RCC 7860 (cell line): Measurements from ENCODE around the gene PPP1CC.
"Not testable (repeated sequence)": the region's sequence is repeated elsewhere in the genome, so short reads cannot be mapped to it uniquely, and the experiment has no call there.

ENCODE experiments used
- DNase-seq: peaks from one replicate; pipeline ENCODE4 v3.0.0-alpha.2; 2015; ENCODE audit warnings: low spot score
- FAIRE-seq: peaks from 2 replicates; lab custom pipeline; 2012; peaks lifted over from hg19 to GRCh38; lab: Jason Lieb, UNC

Gene PPP1CC

DNA sequence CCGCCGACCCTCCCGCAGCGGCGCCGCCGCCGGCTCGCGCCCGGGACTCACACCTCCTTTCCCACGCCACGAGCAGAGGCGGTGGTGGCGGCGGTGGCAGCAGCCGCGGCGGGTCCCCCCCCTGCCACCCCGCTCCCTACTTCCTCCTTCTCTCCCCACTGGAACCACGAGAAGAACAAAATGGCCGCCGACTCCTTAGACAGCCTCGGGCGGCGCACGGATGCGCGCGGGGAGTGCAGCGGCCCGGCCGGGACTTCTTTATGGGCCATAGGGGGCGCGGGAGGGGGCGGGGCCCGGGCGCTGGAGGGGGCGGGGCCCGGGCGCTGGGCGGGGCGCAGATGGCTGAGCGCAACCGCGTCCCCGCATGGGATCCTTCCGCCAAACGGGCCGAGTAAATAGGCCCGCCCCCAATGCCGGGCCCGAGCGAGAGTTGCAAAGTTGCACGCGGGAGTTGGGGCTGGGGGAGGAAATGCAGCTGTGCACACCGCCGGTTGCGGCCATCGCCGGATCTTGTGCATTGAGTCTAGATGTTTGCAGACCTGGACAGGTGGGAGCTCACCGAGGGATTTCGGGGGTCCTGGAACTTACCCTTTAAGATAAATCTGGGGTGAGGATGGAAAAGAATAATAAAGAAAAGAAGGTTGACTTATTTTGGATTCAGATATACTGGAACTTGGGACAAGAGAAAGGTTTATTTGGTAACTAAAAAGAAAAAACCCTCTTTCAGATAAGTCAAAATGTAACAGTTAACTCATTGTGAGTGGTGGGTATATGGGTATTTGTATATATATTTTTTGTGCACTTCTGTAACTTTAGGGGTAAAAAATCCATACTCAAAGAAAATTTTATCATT, at the start of gene PPP1CC:
Gene PPP1CC (minus strand): TSS at position 174 of the 853 bp plus-strand sequence. CDS start 184 bp downstream, outside the sequence.
- peak; percentile 79 for DNase-seq
- no peak for FAIRE-seq

DNA sequence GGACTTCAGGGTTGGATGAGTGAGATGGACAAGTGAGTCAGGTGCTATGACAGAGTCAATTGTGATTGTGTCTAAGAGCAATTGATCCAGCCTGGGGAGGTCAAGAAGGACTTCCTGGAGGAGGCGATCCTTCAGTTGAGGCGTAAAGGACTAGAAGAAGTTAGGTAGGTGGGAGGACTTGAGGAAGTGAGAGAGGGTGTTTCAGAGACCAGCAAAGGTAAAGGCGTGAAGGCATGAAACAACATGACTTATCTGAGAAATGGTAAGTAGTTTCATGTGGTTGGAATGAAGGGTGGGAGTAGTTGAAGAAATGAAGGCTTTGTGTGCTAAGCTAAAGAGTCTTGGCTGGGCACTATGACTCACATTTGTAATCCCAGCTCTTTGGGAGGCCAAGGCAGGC, 48.9 kb upstream of the PPP1CC start:
- FAIRE-seq, result no peak
- DNase-seq, result no peak

DNA sequence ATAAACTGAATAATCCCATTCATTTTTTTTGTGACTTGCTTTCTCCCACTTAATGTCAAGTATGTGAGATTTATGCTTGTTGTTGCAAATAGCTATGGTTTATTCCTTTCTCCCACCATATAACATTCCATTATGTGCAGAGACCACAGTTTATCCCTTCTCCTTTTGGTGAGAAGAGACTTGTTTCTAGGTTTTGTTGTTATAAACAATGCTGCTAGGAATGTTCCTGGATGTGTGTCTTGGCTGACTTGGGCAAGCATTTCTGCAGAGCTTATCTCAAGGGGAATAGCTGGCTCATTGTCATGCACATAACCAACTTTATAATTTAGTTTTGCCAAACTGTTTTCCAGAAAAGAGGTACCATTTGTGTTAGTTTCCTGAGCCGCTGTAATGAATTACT, 47.6 kb upstream of the PPP1CC start:
- no peak for FAIRE-seq
- no peak for DNase-seq

DNA sequence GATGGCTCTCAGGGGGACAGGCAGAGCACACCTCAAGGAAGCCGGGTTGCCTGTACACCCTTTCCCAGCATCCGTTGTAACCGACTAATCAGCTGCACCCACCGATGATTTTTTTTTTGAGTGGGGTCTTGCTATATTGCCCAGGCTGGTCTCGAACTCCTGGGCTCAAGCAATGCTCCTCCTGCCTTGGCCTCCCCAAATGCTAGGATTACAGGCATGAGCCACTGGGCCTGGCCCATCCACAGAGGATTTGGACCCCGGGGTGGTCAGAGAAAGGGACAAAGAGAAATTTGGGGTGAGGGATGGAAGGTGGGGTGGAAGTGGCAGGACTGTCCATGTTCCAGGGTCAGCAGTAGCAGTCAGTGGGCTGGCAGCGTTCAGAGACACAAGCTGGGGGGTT, 43.3 kb upstream of the PPP1CC start:
- DNase-seq, result no peak
- no peak for FAIRE-seq

DNA sequence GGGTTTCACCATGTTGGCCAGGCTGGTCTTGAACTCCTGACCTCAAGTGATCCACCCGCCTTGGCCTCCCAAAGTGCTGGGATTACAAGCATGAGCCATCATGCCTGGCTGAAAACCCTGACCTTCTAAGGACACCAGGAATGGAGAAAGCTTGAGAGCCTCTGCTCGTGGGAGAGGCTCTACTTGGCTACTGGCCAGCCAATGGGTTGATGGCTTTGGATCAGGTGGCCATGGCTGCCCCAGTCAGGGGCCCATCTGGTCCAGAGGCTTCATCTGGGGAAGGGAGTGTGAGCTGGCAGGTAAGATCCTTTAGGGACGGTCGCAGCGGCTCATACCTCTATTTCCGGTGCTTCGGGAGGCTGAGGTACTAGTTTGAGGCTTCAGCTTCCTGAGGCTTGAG, 42.5 kb upstream of the PPP1CC start:
- FAIRE-seq (no peak), DNase-seq (no peak)

DNA sequence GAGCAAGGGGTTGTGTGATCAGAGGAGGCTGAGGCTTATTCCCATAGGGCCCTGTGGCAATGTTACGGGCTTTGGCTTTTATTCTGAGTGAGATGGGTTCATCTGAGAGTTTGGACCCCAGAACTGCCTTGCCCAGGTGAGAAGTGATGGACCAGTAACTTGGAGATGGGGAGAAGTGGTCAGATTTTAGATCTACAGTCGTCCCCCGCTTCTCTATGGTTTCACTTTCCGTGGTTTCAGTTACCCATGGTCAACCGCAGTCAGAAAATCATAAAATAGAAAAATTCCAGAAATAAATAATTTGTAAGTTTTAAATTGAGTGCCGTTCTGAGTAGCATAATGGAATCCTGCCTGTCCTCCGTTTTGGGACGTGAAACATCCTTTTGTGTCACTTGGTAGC, 40.2 kb upstream of the PPP1CC start:
- FAIRE-seq (no peak), DNase-seq (no peak)

DNA sequence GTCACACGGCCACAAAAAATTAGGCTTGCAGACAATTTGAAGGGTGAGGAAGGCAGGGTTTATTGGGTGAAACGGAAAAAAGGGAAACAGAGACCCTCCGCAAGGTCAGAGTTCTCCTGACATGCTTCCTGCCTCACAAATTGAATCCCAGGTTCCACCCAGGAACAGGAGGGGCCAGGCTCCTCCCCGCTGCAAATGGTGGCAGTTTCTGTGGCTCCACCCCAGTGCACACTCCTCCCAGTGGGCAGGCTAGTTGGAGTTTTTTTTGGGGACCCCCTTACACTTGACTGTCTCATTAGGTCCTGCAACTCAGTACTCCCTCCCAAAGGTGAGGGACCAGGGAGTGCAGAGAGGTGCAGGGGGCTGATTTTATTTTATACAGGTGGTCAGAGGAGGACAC, 39.4 kb upstream of the PPP1CC start:
- FAIRE-seq, result no peak

DNA sequence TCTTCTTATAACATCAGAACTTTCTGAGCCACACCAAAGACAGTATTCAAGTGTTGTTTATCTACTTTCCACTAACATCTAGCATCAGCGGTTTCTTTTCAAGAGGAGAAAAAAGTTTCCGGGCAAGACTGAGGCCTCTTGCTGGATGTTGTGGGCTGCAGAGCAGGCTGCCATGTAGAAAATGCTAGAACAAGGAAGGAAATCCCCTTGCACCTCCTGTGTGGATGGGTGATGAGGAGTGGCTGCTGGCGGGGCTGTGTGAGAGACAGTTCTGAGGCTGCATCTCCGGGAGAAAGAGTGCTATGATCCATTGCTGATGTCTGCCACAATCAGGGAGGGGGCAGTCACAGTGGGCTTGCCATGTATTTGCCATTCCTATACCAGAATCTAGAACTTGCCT, 37.8 kb upstream of the PPP1CC start:
- no peak for FAIRE-seq
- no peak for DNase-seq

More for the DNA sequence above, 39.4 kb upstream of the PPP1CC start:
- DNase-seq, result no peak

DNA sequence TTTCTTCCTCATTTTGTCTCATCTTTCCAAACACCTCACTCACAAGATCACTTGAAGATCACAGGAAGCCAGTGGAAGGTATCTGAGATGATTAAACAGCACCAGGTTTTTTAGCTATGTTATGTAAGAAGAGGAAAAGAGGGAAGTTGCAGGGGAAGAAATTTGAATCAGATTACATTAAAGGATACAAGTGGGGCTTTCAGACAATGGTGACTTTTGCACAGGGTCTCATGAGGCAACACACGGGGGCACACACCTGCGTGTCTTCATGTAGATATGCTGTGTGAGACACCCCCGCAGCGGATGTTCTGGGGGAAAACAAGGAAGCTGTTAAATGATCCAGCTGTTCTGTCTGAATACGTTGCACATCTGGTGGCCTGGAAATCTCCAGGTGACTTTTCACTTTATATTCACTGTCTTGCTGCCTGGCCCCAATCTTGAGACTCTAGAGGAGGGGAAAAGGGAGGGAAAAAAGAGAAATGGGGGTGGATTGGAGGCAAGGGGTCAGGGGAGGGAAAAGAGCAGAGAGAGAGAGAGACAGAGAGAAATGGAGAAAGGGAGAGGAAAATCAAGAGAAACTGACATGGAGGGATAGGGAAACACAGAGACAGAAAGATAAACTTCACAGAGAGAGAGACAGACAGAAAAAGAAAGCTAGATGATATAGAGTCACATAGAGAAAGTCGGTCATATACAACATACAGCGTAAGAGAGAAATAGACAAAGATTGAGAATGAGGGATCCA, 36.3 kb upstream of the PPP1CC start:
- FAIRE-seq, result no peak

DNA sequence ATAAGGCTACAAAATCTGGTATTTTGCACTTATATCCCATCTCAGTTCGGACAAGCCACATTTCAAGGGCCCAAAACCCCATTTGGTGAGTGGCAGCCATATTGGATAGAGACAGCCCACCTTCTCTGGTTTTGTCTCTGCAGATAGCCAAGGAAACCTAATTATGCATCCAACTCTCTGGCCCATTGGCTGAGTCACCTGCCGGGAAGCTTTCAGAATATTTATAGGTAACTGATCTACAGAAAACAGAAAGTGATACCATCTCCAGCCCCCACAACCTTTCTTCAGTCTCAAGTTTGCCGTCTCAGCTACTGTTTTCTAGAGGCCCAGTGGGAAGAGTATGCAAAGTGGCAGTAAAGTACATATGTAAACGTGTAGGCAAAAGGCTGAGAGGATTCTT, 33.7 kb upstream of the PPP1CC start:
- FAIRE-seq (no peak), DNase-seq (peak; percentile 11)

More for the DNA sequence above, 36.3 kb upstream of the PPP1CC start:
- no peak for DNase-seq

DNA sequence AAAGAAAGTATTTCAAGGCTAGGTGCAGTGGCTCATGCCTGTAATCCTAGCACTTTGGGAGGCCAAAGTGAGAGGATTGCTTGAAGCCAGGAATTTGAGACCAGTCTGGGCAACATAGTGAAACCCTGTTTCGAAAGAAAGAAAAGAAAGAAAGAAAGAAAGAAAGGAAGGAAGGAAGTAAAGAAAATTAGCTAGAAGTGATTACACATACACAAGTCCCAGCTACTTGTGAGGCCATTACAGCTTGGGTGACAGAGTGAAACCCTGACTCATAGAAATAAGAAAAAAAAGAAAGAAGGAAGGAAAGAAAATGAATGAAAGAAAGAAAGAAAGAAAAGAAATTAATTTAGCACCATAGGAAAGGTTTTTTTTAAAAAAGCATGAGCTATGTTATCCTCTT, 33.3 kb upstream of the PPP1CC start:
- FAIRE-seq (no peak), DNase-seq (no peak)

DNA sequence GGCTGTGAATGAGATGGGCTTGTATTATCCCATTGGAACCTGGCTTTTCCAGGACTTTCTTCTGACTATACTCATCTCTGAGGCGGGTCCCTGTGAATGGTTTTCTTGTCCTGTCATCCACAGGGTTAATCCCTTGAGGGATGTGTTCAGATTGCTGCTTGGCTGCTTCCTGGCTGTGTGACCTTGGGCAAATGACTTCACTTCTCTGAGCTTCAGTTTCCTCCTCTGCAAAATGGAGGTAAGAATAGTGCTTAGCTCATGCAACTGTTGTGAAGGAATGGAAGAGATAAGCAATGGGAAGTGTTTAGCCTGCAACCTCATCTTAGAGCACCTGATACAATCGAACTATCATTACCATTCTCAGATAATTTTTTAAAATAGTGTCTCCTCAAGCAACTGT, 32.1 kb upstream of the PPP1CC start:
- no peak for FAIRE-seq
- no peak for DNase-seq

DNA sequence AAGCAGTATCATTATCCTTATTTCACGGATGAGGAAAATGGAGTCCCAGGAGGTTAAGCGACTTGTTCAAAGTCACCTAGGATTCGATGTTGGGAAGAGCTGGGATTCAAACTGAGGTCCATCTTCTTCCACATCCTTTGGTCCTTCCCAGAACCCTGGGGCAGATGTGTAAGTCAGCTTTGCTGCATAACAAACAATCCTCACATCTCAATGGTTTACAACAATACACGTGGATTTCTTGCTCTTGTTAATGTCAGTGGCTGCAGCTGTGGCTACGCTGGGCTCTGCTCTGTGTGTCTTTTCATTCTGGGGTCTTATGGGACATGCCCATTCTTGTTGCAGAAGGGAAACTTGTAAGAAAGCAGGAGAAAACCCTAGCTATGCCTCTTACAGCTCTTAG, 26.3 kb upstream of the PPP1CC start:
- FAIRE-seq, result no peak

DNA sequence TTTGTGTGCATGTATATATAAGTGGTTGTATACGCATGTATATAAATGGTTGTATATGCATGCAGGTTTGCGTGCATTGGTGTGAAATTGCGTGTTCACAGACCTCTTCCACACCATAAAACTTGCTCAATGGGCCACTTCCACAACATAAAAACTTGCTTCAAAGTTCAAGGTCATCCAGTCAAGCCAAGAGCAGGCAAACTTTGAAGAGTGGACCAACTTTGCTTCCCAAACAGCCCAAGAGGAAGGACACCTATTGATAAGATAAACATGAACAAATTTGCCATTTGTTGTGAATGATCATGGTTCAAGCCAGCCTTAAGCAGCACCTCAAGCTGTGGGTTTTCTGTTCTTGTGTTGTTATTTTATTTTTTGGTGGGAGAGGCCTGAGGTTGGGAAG, 25.2 kb upstream of the PPP1CC start:
- DNase-seq (no peak), FAIRE-seq (no peak)

More for the DNA sequence above, 26.3 kb upstream of the PPP1CC start:
- no peak for DNase-seq

DNA sequence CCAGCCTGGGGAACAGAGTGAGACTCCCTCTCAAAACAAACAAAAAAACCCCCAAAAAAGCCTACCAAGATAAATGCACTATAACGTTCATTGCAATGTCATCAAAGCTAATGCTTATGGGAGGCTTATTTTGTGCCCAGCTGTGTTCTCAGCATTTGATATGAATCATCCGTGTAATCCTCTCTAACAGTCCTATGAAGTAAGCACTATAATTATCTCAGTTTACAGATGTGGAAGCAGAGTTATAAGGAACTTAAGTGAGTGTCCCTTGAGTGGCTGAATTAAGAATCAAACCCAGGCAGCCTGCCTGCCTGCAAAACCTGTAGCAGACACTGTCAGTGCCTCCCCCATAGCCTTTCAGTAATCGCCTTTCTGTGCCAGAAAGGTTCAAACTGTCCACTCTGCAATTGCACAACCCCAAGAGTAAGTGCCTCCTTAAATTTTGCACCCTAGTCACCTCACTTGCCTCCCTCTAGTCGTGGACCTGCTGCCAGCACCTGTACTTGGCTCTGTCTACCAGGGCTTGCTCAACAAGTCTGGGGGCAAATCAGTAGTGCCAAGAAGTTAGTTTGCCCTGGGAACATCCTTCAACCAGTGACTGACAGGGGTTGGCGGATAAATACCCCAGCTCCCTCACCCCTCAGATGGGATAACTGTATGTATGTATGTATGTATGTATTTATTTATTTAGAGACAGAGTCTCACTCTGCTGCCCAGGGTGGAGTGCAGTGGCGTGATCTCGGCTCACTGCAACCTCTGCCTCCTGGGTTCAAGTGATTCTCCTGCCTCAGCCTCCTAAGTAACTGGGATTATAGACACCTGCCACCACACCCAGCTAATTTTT, 23.8 kb upstream of the PPP1CC start:
- DNase-seq, result no peak
- FAIRE-seq, result no peak

DNA sequence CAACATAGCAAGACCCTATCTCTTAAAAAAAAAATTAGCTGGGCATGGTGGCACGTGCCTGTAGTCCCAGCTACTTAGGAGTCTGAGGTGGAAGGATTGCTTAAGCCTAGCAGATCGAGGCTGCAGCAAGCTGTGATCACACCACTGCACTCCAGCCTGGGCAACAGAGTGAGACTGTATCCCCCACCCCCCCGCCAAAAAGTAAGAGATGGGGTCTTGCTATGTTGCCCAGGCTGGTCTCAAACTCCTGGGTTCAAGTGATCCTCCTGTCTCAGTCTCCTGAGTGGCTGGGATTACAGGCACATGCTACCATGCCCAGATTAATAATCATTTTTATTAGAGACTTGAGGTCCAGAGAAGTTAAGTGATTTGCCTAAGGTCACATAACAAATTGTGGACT, 22.9 kb upstream of the PPP1CC start:
- not testable (repeated sequence) for DNase-seq, FAIRE-seq

DNA sequence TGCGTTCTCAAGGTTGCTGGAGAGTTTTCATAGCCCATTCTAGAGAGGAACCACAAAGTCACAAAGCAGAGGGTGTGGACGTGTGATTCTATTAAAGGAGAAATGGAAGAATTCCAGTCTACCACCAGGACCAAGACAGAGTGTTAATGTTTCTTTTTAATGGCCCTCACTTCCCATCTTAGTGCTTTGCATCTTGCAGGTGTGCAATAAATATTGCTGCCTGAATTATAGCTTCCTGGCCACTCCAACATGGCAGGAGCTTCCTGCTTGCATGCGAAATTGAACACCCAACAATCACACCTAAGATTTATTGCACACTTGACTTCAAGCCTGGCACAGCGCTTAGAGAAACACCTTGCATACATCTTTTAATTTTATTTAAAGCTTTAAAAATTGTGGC, 22.4 kb upstream of the PPP1CC start:
- DNase-seq (no peak), FAIRE-seq (no peak)

DNA sequence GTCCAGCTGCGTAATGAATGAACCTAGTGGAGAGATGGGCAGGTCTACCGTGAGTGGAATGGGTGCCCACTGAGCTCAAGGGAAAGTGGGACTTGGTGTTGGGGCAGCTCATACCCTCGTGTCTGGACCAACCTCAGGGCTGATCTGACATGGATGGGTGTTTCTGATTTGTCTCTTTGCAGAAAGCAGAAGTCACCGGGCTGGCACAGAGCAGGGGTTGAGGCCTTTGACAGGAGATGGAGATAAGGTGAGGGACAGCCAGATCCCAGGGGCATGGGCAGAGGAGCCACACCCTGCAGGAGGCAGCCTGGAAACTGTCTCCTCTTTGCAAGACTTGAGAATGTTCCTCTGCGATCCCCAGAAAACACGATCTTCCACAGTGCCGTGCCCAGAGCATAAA, 20.9 kb upstream of the PPP1CC start:
- FAIRE-seq (no peak), DNase-seq (no peak)

DNA sequence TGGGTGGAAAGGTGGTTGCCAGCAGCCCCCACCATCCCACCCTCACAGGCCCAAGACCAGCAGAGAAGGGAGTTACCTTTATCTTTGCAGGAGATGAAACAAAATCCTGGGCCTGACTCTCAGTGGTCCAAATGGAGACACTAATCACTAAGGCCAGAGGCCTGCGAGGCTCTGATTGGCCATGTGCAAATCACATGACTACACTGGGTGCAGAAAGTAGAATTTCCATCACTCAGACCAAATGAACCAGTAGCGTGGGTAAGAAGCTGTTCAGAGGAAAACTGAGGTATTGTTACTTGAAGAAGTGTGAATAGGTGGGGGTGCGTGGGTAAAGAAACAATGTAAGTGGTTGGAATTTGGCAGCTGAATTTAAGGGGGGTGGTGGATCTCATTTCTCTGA, 20.2 kb upstream of the PPP1CC start:
- FAIRE-seq, result no peak
- DNase-seq, result no peak

DNA sequence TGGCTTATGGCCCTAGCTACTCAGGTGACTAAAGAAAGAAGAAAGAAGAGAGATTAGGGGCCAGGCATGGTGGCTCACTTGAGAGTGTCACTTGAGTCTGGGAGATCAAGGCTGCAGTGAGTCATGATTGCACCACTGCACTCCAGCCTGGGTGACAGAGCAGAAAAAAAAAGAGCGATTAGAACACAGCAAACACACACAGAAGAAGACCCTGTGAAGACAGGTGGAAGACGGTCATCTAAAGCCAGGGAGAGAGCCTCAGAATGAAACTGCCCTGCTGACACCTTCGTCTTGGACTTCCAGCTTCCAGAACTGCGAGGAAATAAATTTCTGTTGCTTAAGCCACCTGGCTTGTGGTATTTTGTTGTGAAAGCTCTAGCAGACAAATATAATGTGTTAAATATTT, 17.5 kb upstream of the PPP1CC start:
- no peak for FAIRE-seq
- DNase-seq, result no peak

DNA sequence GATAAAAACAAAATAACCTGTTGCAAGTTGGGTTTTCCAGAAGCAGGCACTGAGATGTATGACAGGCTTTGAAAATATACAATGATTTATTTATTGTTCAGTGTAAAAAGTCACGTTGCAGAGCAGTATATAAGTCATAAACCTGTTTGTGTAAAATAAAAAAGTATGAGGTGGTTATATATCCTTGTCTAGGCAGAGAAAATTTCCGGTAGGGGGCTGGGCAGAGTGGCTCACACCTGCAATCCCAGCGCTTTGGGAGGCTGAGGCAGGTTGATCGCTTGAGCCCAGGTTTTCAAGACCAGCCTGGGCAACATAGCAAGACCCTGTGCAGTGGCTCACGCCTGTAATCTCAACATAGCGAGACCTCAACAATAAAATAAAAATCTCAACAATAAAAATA, 16.2 kb upstream of the PPP1CC start:
- FAIRE-seq, result no peak
- no peak for DNase-seq
